Keratinocyte (primary cell): ENCODE results near the gene NOS1AP. TPM values are rescaled to one million over a fixed set of nuclear protein-coding genes. Genes with fewer than 3 reads are reported as not detected.

Experiments used
- DNase-seq: peaks from one replicate; pipeline ENCODE4 v3.0.0-alpha.2; 2011; ENCODE audit warnings: low read depth, missing footprints, low spot score
- FAIRE-seq: peaks from 2 replicates; lab custom pipeline; 2011; peaks lifted over from hg19 to GRCh38; lab: Jason Lieb, UNC
- H2AFZ ChIP-seq: 2 replicates; pipeline ENCODE4 v1.6.0; 2012; ENCODE audit warnings: low read length, control low read depth, inconsistent platforms; ENCODE audit not compliant: control insufficient read depth
- H3K27ac ChIP-seq: 2 replicates; pipeline ENCODE4 v1.5.1; 2011; ENCODE audit warnings: low read length; ENCODE audit not compliant: control insufficient read depth, insufficient read depth
- H3K27me3 ChIP-seq: 3 replicates; pipeline ENCODE4 v1.6.0; 2011; ENCODE audit warnings: low read length; ENCODE audit not compliant: control insufficient read depth, insufficient read depth; ENCODE audit errors: extremely low read depth
- H3K36me3 ChIP-seq, 2 experiments: 2 replicates in 1 of 2; 3 replicates in 1 of 2; pipeline ENCODE4 v1.5.1; 2011; ENCODE audit warnings: low read length in 2 of 2, mild to moderate bottlenecking in 1 of 2; ENCODE audit not compliant: control insufficient read depth in 2 of 2, insufficient read depth in 2 of 2; ENCODE audit errors: extremely low read depth in 1 of 2
- H3K4me1 ChIP-seq: 3 replicates; pipeline ENCODE4 v1.5.1; 2011; ENCODE audit warnings: low read length; ENCODE audit not compliant: control insufficient read depth, insufficient read depth; ENCODE audit errors: extremely low read depth
- H3K4me2 ChIP-seq: 3 replicates; pipeline ENCODE4 v1.6.0; 2011; ENCODE audit warnings: low read depth, low read length; ENCODE audit not compliant: control insufficient read depth, insufficient read depth; ENCODE audit errors: extremely low read depth
- H3K4me3 ChIP-seq, 3 experiments: fragments of 200-600 bp in 1 of 3; sonication (generic) in 1 of 3; 2 replicates in 2 of 3; 3 replicates in 1 of 3; pipeline ENCODE4 v1.5.1; 2011 to 2016; ENCODE audit warnings: low read length in 3 of 3, mild to moderate bottlenecking in 3 of 3, control low read depth in 2 of 3, inconsistent platforms in 1 of 3, low read depth in 1 of 3, mixed read lengths in 1 of 3, mixed run types in 1 of 3, moderate library complexity in 1 of 3; ENCODE audit not compliant: control insufficient read depth in 2 of 3, insufficient read depth in 2 of 3; ENCODE audit errors: extremely low read depth in 1 of 3
- H3K79me2 ChIP-seq: 2 replicates; pipeline ENCODE4 v1.6.0; 2012; ENCODE audit warnings: low read length; ENCODE audit not compliant: control insufficient read depth, insufficient read depth
- H3K9ac ChIP-seq: 3 replicates; pipeline ENCODE4 v1.6.0; 2011; ENCODE audit warnings: low read length; ENCODE audit not compliant: control insufficient read depth, insufficient read depth; ENCODE audit errors: extremely low read depth
- H3K9me1 ChIP-seq: 3 replicates; pipeline ENCODE4 v1.6.0; 2011; ENCODE audit warnings: low read length; ENCODE audit not compliant: control insufficient read depth, insufficient read depth; ENCODE audit errors: extremely low read depth
- H3K9me3 ChIP-seq: 2 replicates; pipeline ENCODE4 v1.5.1; 2012; ENCODE audit warnings: low read depth, low read length; ENCODE audit not compliant: control insufficient read depth
- H4K20me1 ChIP-seq: 3 replicates; pipeline ENCODE4 v1.6.0; 2011; ENCODE audit warnings: low read length; ENCODE audit not compliant: control insufficient read depth, insufficient read depth; ENCODE audit errors: extremely low read depth
- EZH2 ChIP-seq: IDR thresholded peaks from one replicate; pipeline ENCODE4 v1.6.1; 2012; ENCODE audit warnings: inconsistent platforms, mild to moderate bottlenecking, low read length, moderate library complexity
- dilution Hi-C: fragments of 300-500 bp; cut with MboI; formaldehyde crosslinking; loops from one replicate; pipeline ENCODE4 v1.7.0; 2020; ENCODE audit warnings: low sequenced_read_pairs; ENCODE audit not compliant: extremely low pct_ligation_motif_present
- polyA plus RNA-seq, 5 experiments: library from polyadenylated mRNA; depleted of rRNA in 3 of 5; stranded (reverse) in 3 of 5; stranded (forward) in 1 of 5; unstranded in 1 of 5; fragments of >200 nt; gene quantifications; 1 replicate in 1 of 5; 2 replicates in 3 of 5; 3 replicates in 1 of 5; pipeline versions ENCODE4 v1.2.1 to v1.2.3, GENCODE V29; 2011 to 2012; ENCODE audit warnings: missing spikeins in 2 of 5, low read depth in 1 of 5, low replicate concordance in 1 of 5
- TF ChIP-seq, protein P1 (sequence below), 3 experiments: IDR thresholded peaks in 1 of 3; conservative IDR thresholded peaks in 1 of 3; optimal IDR thresholded peaks in 1 of 3; 2 replicates in 2 of 3; 3 replicates in 1 of 3; pipeline versions ENCODE3 to v1.5.1; 2011; ENCODE audit warnings: low read length in 3 of 3, mild to moderate bottlenecking in 3 of 3, moderate library complexity in 2 of 3, control low read depth in 1 of 3, inconsistent platforms in 1 of 3; ENCODE audit not compliant: insufficient read depth in 2 of 3; ENCODE audit errors: extremely low read depth in 1 of 3

The NOS1AP gene
- polyA plus RNA-seq, 1 donor (not counting 4 experiments of a cell fraction or from before 2014, with no cell fraction given): not detected

- FAIRE-seq: no peak
- no peaks in the 10 kb centered on the region for H3K9me3 ChIP-seq
- no peak overlapping the region for H2AFZ ChIP-seq
- no peak overlapping the region for H3K4me2 ChIP-seq
- no peaks in the 10 kb centered on the region for H3K9me1 ChIP-seq
- peaks cover 5% of the 10 kb centered on the region for H3K27me3 ChIP-seq
- no peaks in the 10 kb centered on the region for H3K36me3 ChIP-seq
- H3K27ac ChIP-seq: no peak overlapping the region
- dilution Hi-C loops: no loop called here
- H3K4me1 ChIP-seq: no peaks in the 10 kb centered on the region
- TF ChIP-seq EZH2: no peak
- TF ChIP-seq, protein P1, sequence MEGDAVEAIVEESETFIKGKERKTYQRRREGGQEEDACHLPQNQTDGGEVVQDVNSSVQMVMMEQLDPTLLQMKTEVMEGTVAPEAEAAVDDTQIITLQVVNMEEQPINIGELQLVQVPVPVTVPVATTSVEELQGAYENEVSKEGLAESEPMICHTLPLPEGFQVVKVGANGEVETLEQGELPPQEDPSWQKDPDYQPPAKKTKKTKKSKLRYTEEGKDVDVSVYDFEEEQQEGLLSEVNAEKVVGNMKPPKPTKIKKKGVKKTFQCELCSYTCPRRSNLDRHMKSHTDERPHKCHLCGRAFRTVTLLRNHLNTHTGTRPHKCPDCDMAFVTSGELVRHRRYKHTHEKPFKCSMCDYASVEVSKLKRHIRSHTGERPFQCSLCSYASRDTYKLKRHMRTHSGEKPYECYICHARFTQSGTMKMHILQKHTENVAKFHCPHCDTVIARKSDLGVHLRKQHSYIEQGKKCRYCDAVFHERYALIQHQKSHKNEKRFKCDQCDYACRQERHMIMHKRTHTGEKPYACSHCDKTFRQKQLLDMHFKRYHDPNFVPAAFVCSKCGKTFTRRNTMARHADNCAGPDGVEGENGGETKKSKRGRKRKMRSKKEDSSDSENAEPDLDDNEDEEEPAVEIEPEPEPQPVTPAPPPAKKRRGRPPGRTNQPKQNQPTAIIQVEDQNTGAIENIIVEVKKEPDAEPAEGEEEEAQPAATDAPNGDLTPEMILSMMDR (optimal IDR thresholded peaks at IDR 0.05 in 1 of 3, IDR thresholded peaks at IDR 0.05 in 1 of 3, conservative IDR thresholded peaks at IDR 0.05 in 1 of 3; ENCODE audit: extremely low read depth in 1 of 3, insufficient read depth in 2 of 3, low read length in 3 of 3): no peak
- H3K4me3 ChIP-seq: no peak overlapping the region
- H3K9ac ChIP-seq: no peak overlapping the region
- DNase-seq: no peak
- no peaks in the 10 kb centered on the region for H4K20me1 ChIP-seq
- H3K79me2 ChIP-seq: no peaks in the 10 kb centered on the region
Observed at GRCh38 chr1:162212713-162213112, 143.2 kb downstream of the NOS1AP start.

DNA sequence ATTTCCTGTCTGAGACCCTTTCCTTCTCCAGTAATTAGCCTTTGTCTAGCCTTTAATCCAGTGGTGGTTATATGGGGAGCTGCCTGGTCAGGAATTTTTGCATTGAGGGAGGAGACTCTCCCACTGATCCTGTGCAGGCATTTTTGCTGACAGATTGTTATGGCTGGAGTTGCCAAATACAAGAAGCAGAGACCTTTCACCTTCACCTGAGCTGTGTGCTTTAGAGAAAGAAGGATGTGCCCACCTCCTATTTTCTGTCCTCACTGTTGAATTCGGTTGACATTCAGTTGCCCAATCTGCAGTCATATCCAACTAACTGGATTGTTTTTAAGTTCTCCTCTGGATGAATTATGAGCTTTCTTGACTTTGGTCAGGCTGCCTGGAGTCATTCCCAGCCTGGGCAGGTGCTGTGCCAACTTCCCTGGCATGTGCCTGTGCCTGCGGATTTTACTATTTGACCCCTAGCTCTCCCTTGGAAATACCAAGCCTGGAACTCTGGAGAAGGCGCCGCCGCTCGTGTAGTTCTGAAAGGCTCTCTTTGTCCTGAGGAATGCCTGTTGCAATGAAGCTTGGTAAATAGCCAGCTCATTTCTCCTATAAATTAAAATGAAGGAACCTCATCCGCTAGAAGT is 143.9 kb downstream of the NOS1AP start:
- H3K9ac ChIP-seq: no peak overlapping the region
- no peak overlapping the region for H3K27ac ChIP-seq
- FAIRE-seq (no peak), DNase-seq (no peak)
- TF ChIP-seq, protein P1 (optimal IDR thresholded peaks at IDR 0.05 in 1 of 3, IDR thresholded peaks at IDR 0.05 in 1 of 3, conservative IDR thresholded peaks at IDR 0.05 in 1 of 3; ENCODE audit: extremely low read depth in 1 of 3, insufficient read depth in 2 of 3, low read length in 3 of 3): no peak
- no peak for TF ChIP-seq EZH2
- H2AFZ ChIP-seq: no peak overlapping the region
- no peaks in the 10 kb centered on the region for H3K9me3 ChIP-seq
- H3K79me2 ChIP-seq: no peaks in the 10 kb centered on the region
- H3K36me3 ChIP-seq: no peaks in the 10 kb centered on the region
- dilution Hi-C loops: no loop called here
- peaks cover 5% of the 10 kb centered on the region for H3K27me3 ChIP-seq
- no peak overlapping the region for H3K4me3 ChIP-seq
- H3K4me2 ChIP-seq: no peak overlapping the region
- no peaks in the 10 kb centered on the region for H3K4me1 ChIP-seq
- no peaks in the 10 kb centered on the region for H4K20me1 ChIP-seq
- H3K9me1 ChIP-seq: no peaks in the 10 kb centered on the region
